Measurements from ENCODE around the gene SMIM27. TPM values are rescaled to one million over a fixed set of nuclear protein-coding genes. Genes with fewer than 3 reads are reported as not detected.

Gene SMIM27, protein sequence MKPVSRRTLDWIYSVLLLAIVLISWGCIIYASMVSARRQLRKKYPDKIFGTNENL
- total RNA-seq = 1.3 and 2.0 TPM in 2 replicates

GRCh38 chr9:32552172-32552872, at the start of gene SMIM27, which contains the start of gene TOPORS:
Gene SMIM27, plus strand, starts transcription at chr9:32552327. Its CDS starts 108 bp downstream, at chr9:32552435.
Gene TOPORS, minus strand, starts transcription at chr9:32552586. Its CDS starts 150 bp downstream, at chr9:32552436.

DNA sequence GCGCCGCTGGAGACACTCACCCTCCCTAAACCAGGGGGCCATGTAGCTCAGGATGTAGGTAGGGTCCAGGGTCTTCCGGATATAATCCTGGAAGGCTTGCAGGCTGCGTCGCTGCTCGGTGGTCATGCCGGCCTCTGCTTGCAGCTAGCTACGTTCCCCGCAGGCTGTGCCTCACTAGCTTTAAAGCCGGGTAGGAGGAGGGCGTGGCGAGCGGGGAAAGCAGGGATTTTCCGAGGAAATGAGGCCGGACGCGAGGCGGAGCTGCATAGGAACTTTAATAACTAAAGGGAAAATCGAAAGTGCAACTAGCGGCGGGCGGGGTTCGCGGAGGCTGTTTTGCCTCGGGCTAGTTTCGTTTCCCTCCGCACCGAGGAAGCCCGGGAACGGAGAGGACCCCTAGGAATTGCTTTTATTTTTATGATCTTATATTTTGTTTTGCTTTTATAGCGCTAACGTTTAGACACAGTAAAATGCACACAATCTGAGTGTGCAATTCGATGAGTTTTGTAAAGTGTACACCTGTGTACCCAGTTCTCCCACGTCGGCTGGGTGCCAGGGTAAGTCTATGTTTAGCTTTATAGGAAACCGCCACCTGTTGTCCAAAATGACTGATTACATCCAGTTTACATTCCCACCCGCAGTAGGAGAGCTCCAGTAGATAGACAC, 26.0 kb upstream of the SMIM27 start, which contains the start of gene RIGI:
Gene RIGI (minus strand): TSS at position 156 of the 666 bp plus-strand sequence. CDS start 30 bp downstream, at position 126.

DNA sequence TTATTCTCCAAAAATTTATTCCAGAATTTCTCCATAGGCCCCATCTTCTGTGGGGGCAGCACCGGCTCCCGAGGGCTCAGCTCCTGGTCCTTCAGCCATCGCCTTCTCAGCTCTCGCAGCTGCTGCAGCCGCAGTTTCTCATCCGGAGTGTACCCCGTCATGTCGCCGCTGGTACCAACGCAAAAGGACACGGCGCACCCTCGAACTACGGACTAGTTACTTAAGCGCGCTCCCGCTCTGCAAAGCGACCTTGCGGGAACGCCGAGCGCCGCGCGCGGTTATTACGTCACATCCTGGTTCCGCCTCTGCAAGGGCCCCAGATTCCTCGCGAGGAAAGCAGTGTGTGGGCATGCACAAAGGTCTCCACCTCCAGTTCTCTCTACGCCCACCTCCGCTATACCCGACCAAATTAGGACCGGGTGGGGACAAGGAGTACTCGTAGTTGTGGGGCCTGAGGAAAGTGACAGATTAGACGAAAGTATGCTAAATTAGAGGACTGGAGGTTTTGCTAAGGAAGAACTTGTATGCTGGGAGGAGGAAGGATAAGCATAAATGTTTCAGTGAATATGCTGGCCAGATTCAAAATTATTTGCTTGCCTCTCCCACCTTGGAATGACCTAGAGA, 20.9 kb downstream of the SMIM27 start, which contains the start of gene NDUFB6:
Gene NDUFB6 (minus strand): TSS at position 260 of the 624 bp plus-strand sequence. CDS start 99 bp downstream, at position 161.

Other genes with a start within 250 kb of the SMIM27 start
- 168 and 215 TPM in 2 replicates for gene ACO1, start 167.7 kb upstream of the SMIM27 start, total RNA-seq
- 7.4 and 23.3 TPM in 2 replicates for gene RIGI, start 26.1 kb upstream of the SMIM27 start, total RNA-seq
- 21.2 and 31.8 TPM in 2 replicates for gene TOPORS, start 259 bp downstream of the SMIM27 start, total RNA-seq
- 12.9 and 38.5 TPM in 2 replicates for gene NDUFB6, start 20.8 kb downstream of the SMIM27 start, total RNA-seq
- under 0.01 TPM in 1 of 2 replicates, not detected in the other for gene TAF1L, start 83.3 kb downstream of the SMIM27 start, total RNA-seq
- not detected in 2 replicates for gene TMEM215, start 231.2 kb downstream of the SMIM27 start, total RNA-seq